GM12873 (cell line): ENCODE results near the gene SIL1.

ENCODE experiments used
- CTCF ChIP-seq: IDR thresholded peaks from 2 replicates; pipeline ENCODE4 v1.5.1; 2012; ENCODE audit warnings: low read depth, mild to moderate bottlenecking, moderate library complexity, low read length, control low read depth; ENCODE audit not compliant: insufficient read depth; ENCODE audit errors: missing control alignments

The SIL1 gene

GRCh38 chr5:138968601-138969000, 229.6 kb downstream of the SIL1 start:
- no peak for TF ChIP-seq CTCF

- TF ChIP-seq CTCF: no peak
These were observed 230.2 kb downstream of the SIL1 start for GRCh38 chr5:138967791-138968448.

- TF ChIP-seq CTCF: no peak
These were observed 231.8 kb downstream of the SIL1 start for GRCh38 chr5:138966236-138966985.

GRCh38 chr5:138965626-138966025, 232.5 kb downstream of the SIL1 start:
- no peak for TF ChIP-seq CTCF

GRCh38 chr5:138964647-138965201, 233.4 kb downstream of the SIL1 start:
- no peak for TF ChIP-seq CTCF

GRCh38 chr5:138963763-138964371, 234.3 kb downstream of the SIL1 start:
- TF ChIP-seq CTCF: no peak
